Testis (tissue), 3 donors: ENCODE results near the gene DUS1L. TPM values are rescaled to one million over a fixed set of nuclear protein-coding genes. Genes with fewer than 3 reads are reported as not detected.

ENCODE experiments used
- DNase-seq: peaks from one replicate; pipeline ENCODE4 v3.0.0-alpha.2; 2019
- H3K27ac ChIP-seq, 2 donors: fragments of 200-600 bp; sonication (generic); one replicate each; pipeline ENCODE4 v1.5.1; 2019
- H3K27me3 ChIP-seq: fragments of 200-600 bp; sonication (generic); one replicate; pipeline ENCODE4 v1.5.1; 2019
- H3K36me3 ChIP-seq: fragments of 200-600 bp; sonication (generic); one replicate; pipeline ENCODE4 v1.5.1; 2017; ENCODE audit warnings: low read depth; ENCODE audit errors: missing control alignments
- H3K4me1 ChIP-seq: fragments of 200-600 bp; sonication (generic); one replicate; pipeline ENCODE4 v1.5.1; 2019
- H3K4me3 ChIP-seq, 2 donors: fragments of 200-600 bp; sonication (generic); one replicate each; pipeline ENCODE4 v1.5.1; 2017 to 2019
- H3K9me3 ChIP-seq: fragments of 200-600 bp; sonication (generic); one replicate; pipeline ENCODE4 v1.5.1; 2017
- CTCF ChIP-seq, 3 experiments: fragments of 450-650 bp in 2 of 3; fragments of 200-600 bp in 1 of 3; sonication (generic) in 1 of 3; IDR thresholded peaks; one replicate each; pipeline ENCODE4 v1.5.1; 2016 to 2019; ENCODE audit warnings: antibody characterized with exemption in 3 of 3, mild to moderate bottlenecking in 2 of 3, moderate library complexity in 1 of 3
- POLR2A ChIP-seq: fragments of 450-650 bp; IDR thresholded peaks from one replicate; pipeline ENCODE4 v1.6.1; 2017; ENCODE audit warnings: antibody characterized with exemption, mild to moderate bottlenecking, moderate library complexity
- WGBS, 2 donors: methylation state at CpG; one replicate each; pipeline ENCODE4 v1.1.5; 2018; 5-methylcytosine and 5-hydroxymethylcytosine counted together
- intact Hi-C: fragments of 100-400 bp; cut with DNase I; formaldehyde crosslinking; loops from one replicate; pipeline ENCODE4 v1.15.1; 2023; ENCODE audit warnings: low total_unique reads
- polyA plus RNA-seq: library from polyadenylated mRNA; stranded (reverse); fragments of 350-450 nt; fragmentation: Illumina TruSeq; extraction: RNeasy Lipid Tissue Mini Kit (QIAGEN cat#74804); gene quantifications from one replicate; pipeline ENCODE4 v1.2.3, GENCODE V29; 2014; ENCODE audit warnings: low read depth, low replicate concordance; ENCODE audit not compliant: insufficient read depth
- total RNA-seq, 2 donors: library from RNA; depleted of rRNA; stranded (reverse); fragments of >200 nt; gene quantifications; one replicate each; pipeline ENCODE4 v1.2.3, GENCODE V29; 2016

The DUS1L gene
- total and polyA plus RNA-seq, 3 donors from 2014 or later: 117 to 132 (median 127) TPM

DNA sequence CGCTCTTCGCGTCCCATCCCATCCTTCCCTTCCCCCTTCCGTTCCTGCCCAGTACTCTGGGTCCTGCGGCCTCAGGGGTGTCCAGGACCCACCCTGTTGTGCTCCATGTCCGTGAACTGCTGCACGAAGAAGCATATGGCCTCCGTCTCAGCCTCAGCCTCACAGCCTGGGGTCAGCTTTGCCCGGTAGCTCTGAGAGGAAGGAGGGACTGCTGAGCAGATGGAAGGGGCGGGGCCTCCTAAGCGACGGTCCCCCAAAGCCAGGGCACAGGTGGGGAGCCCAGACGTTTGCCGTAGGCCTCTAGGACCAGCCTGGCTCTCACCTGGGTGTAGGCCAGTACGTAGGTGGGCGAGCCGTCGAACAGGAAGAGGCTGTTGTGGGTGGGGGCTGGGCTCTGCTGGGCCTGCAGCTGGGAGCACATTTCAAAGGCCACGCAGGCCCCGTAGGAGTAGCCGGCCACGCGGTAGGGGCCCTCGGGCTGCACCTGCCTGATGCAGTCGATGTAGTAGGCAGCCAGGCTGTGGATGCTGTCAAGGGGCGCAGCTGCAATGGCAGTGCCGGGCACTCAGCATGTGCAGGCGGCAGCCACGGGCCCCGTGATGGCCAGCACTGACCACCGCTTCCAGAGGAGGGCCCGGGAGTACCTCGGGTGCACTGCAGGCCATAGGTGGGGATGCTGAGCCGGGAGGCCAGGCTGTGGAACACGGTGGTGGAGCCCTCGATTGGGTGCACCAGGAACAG, 14.6 kb upstream of the DUS1L start:
- no peak for DNase-seq
- H3K27me3 ChIP-seq: no peaks in the 10 kb centered on the region
- no peaks in the 10 kb centered on the region for H3K36me3 ChIP-seq
- 92 to 93% methylated on average over 23 to 36 of the region's 36 CpGs for WGBS, 2 donors
- H3K4me1 ChIP-seq: peaks cover 22% of the 10 kb centered on the region
- H3K4me3 ChIP-seq: no peak overlapping the region
- no peaks in the 10 kb centered on the region for H3K9me3 ChIP-seq
- TF ChIP-seq CTCF (IDR thresholded peaks at IDR 0.05) (no peak), POLR2A (no peak)
- intact Hi-C loops: no loop called here
- H3K27ac ChIP-seq: no peak overlapping the region

DNA sequence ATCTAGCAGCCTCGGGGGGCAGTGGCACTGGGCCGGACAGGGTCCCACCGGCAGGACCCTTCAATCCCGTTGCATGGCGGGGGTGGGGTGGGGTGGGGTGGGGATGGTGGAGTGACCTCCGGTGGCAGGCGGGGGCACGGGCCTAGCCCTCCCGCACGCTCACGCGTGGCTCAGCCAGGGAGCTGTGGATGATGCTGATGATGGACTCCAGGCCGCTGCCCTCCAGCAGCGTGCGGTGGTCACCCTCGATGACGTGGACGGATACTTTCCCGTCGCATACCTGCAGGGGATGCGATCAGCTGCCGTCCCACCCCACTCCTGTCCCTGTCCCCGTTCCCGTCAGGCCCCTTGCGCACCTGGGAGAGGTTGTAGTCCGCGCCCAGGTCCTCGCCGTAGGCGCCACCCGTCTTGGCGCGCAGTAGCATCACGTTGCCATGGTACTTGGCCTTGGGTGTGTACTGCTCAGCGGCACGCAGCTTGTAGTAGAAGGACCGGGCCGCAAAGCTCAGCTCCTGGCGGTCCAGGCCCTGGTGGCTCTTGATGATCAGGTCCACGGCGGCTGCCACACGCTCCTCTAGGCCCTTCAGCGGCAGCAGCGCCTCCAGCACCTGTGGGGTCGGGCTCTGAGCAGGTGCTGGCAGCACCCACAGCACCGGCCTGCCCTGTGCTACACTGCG, 13.5 kb upstream of the DUS1L start:
- H3K36me3 ChIP-seq: no peaks in the 10 kb centered on the region
- intact Hi-C loops: no loop called here
- H3K9me3 ChIP-seq: no peaks in the 10 kb centered on the region
- H3K4me1 ChIP-seq: peaks cover 22% of the 10 kb centered on the region
- no peaks in the 10 kb centered on the region for H3K27me3 ChIP-seq
- TF ChIP-seq POLR2A: no peak
- TF ChIP-seq CTCF (IDR thresholded peaks at IDR 0.05): no peak
- no peak overlapping the region for H3K27ac ChIP-seq
- no peak overlapping the region for H3K4me3 ChIP-seq
- 93 to 96% methylated on average over 32 to 47 of the region's 47 CpGs for WGBS, 2 donors
- no peak for DNase-seq

- WGBS, 2 donors: 89 to 91% methylated on average over 9 to 18 of the region's 18 CpGs
- no peak for DNase-seq
- no peaks in the 10 kb centered on the region for H3K36me3 ChIP-seq
Measured at GRCh38 chr17:82078433-82078832, 12.8 kb upstream of the DUS1L start.

GRCh38 chr17:82077617-82078358, 12.2 kb upstream of the DUS1L start:
- no peak overlapping the region for H3K4me3 ChIP-seq

More at GRCh38 chr17:82078433-82078832, 12.8 kb upstream of the DUS1L start:
- TF ChIP-seq POLR2A (no peak), CTCF (IDR thresholded peaks at IDR 0.05) (no peak)
- peaks cover 22% of the 10 kb centered on the region for H3K4me1 ChIP-seq
- H3K4me3 ChIP-seq: no peak overlapping the region
- H3K9me3 ChIP-seq: no peaks in the 10 kb centered on the region
- intact Hi-C loops: no loop called here
- H3K27me3 ChIP-seq: no peaks in the 10 kb centered on the region
- H3K27ac ChIP-seq: peak overlapping the region in 1 of 2 donors; percentile 21

More at GRCh38 chr17:82077617-82078358, 12.2 kb upstream of the DUS1L start:
- DNase-seq: peak; percentile 74
- H3K27ac ChIP-seq: peak overlapping the region in 1 of 2 donors; percentile 21
- WGBS, 2 donors: 56 to 61% methylated on average over 21 to 28 of the region's 28 CpGs
- intact Hi-C loops: no loop called here
- no peaks in the 10 kb centered on the region for H3K9me3 ChIP-seq
- peaks cover 22% of the 10 kb centered on the region for H3K4me1 ChIP-seq
- no peaks in the 10 kb centered on the region for H3K36me3 ChIP-seq
- no peaks in the 10 kb centered on the region for H3K27me3 ChIP-seq
- TF ChIP-seq POLR2A (no peak), CTCF (IDR thresholded peaks at IDR 0.05) (no peak)
